Activated effector memory CD4-positive, alpha-beta T cell treated with anti-CD3 and anti-CD28 coated beads, Interleukin-2, amount 50 U/mL, for 16 hours (primary cell): ENCODE results near the gene ENPP1.
A peak's percentile ranks its signal among the peaks of the same experiment; 100 is the strongest.

Source experiments
- DNase-seq: peaks from one replicate; pipeline ENCODE4 v3.0.0-alpha.2; 2020

Gene ENPP1

DNA sequence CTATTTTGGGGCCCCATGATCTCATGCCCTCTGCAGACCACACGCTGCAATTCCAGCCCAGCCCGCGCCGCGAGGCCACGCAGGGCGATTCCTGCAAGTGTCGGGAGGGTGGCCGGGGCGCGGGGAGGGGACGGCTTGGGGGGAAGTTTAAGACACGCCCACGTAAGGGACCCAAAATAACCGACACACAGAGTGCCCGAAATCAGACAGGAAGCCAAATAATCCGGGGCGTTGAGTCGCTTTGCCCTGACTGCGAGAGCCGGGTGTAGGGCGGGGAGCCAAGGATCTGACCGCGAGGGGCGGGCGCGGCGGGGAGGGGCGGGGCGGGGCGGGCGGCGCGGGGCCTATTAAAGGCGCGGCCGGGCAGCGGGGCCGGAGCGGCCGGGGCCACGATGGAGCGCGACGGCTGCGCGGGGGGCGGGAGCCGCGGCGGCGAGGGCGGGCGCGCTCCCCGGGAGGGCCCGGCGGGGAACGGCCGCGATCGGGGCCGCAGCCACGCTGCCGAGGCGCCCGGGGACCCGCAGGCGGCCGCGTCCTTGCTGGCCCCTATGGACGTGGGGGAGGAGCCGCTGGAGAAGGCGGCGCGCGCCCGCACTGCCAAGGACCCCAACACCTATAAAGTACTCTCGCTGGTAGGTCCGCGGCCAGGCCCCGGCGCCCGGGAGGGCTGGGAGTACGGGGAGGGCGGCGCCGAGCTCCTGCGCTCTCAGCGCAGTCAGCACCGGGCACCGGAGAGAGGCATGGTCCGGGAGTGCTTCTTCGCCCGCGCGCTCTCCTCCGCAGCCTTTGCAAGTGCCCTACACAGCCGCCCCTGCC lies at the start of gene ENPP1:
Gene ENPP1, plus strand, starts transcription at position 377 of the 816 bp plus-strand sequence. Its CDS starts 16 bp downstream, at position 393.
- peak; percentile 78 for DNase-seq

DNA sequence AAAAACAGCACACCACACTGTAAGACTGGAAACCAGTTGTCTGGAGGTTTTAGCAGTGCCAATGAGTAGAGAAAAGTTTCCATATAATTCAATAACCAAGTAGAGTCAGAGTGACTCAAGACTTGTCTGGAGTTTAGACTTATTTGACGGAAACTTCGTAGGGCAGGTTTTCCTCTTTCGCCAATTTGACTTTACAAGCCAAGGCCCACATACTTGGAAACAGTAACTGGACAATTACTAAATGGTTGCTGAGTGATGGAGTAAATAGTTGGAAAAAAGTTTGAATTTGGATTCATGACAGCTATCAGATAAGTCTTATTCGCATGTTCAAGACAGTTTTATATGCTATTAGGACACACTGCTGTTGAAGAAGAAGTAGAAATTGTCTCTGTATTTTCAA lies 48.9 kb upstream of the ENPP1 start:
- DNase-seq = no peak

DNA sequence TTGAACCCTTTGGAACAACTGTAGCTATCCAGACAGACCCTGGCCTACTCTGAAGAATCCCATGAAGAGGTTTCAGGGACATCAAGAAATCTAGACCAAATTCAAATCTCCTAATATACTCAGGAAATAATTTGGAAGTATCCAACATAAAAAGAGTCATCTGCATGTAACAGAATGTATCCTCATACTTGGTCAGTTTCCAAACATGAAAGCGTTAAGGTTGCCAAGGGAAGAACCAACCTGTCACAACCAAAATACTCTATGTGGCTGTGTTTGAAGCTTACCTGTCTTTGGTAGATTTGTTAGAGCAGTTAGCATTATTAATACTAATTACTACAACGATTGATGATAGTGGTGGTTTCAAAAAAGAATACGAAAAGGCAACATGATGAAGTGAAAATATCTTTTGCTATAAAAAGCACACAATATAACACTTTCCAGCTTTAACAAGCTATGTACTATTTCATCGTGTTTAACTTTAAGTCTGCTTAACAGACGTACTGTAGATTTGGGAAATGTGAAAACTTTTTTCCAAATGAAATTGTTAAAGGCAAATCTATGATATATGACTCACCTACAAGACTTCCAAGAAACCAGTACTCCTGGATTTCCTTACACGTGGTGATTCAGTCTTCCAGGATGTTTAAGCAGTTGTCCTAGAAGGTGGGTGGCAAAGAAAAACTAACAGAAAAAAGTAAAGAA lies 46.6 kb upstream of the ENPP1 start:
- DNase-seq = no peak

DNA sequence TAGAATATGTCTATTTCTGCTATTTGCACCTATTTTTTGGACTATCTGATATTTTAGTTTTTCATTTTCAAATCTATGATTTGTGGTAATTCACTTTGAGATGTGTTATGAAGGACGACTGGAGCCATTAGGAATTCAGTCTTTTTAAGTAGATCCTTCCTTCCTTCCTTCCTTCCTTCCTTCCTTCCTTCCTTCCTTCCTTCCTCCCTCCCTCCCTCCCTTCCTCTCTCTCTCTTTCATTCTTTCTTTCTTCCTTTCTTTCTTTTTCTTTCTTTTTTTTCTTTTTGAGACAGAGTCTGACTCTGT lies 46.1 kb upstream of the ENPP1 start:
- DNase-seq = no peak

DNA sequence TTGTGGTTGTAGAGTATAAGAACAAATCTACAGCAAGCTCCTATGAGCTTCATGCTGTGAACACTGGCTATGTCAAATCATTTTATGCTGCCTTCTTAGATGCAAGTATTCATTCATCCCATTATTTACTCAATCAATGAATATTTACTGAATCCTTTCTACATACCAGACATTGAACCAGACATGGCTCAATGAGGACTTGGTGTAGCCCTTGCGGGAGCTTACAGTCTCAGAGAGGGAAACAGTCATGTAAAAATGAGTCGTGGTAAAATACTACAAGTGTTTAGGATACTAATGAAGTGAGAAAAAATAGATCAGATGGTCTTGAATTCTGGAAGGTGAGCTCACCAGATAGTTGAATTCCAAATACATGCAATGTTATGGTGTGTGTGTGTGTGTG lies 44.8 kb upstream of the ENPP1 start:
- DNase-seq = no peak

DNA sequence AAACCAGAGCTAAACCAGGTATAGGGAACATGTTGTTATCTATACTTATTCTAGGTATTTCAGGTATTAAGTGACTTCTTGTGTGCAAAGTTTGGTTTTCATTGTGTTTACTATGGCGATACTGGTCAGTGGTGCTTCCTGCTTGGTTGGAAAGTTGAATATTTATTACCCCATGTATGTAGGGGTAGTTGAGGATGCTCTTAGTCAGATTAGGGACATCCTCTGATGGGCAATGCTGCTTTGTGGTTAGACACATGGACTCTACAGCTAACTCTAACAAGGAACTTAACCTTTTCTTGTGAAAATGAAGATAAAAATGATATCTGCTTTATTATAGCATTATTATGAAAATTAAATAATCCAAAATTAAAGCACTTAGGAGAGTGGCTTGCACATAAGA lies 44.1 kb upstream of the ENPP1 start:
- DNase-seq = no peak

DNA sequence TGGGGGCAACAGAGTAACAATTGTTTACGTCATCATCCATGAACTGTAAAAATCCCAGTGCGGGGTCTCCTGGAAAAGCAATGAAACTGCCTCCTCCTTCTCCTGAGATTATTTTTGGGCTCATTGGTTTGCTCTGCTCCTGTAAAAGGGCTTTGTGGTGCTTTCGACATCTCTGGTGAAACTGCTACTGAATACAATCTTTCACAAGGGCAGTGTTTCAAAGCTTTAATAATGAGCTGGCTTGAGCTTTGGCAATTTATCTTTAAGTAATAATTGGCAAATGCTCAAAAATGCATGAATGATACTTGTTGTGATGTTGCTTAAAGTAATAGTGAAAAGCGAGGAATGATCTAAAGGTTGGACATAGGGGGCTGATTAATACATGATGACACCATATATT lies 43.5 kb upstream of the ENPP1 start:
- DNase-seq = no peak

DNA sequence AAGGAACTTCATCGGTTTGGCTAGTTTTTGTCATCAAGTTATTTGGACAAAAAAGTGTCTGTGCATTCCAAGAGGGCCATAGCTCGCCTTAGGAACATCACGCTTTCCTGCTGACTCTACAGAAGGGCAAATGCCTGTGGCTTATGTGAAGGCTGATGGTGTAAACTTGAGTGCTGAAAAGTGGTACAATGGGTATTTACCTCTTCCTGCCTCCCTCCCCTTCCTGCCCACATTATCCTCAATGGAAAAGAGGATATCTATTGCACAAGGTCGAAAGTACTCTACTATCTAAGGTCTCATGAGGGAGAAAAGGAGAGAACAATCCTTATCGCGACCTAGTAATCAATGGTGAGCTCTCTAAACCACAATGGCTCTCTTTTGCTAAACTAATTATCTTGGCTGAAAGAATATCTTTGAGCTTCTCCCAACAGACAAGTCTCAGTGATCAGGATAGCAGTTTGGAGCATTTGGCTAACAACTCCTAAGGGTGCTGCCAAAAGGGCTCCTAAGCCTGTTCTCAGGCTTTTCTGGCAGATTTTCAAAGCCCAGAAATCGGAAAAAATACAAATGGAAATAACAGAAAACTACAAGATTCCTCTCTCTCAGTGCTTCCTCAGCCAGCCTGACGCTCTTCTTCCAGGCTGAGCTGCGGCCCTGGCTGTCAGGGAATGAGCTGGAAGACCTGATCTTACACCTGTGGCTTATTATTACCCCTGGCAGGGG lies 42.6 kb upstream of the ENPP1 start:
- DNase-seq = no peak

DNA sequence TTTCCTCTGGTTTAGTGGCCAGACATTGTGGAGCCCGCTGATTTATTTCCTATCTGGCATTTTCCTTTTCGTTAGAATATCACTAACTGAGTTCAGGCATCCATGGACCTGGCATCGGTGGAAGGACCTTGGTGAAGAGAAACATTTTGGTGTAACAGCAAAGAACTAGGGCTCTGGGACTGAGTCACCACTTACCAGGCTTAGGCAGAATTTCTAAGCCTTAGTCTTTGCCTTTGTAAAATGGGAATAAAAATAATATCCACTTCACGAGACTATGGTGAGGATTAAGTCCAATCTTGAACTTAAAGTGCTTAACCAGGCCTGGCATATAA lies 42.0 kb upstream of the ENPP1 start:
- DNase-seq = no peak

DNA sequence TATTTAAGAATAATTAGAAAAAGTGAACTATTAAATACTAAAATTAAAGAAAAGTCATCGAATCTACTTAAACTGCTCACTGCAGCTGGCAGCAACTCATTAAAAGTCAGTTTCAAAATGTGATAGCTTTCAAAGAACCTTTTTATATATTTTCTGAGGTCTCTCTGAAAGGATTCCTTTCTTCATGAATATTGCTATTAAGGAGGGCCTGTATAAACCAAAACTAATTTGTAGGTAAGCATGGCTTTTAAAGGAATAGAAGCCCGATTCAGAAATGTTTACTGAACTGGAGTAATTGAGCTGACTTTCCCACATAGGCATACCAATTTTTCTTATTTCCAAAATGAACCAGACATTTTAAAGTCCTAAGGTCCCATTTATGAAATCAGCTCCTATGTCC lies 41.2 kb upstream of the ENPP1 start:
- no peak for DNase-seq

DNA sequence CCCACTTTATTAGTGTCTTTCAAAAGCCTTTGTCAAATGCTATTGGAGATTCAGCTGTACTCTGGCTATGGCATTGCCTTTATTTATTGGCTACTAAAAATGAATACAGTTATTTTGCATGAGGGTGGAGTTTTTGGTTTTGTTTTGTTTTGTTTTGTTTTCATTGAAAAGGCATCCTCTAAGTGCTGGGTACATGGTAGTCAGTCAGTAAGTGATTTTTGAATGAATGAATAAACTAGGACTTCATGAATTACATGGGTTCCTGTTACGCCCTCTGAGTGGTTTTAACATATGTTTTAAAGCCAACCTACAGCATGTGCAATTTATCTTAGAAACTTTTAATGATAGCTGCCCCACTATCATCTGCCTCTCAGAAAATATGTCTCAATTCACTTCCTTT lies 38.9 kb upstream of the ENPP1 start:
- DNase-seq = no peak

DNA sequence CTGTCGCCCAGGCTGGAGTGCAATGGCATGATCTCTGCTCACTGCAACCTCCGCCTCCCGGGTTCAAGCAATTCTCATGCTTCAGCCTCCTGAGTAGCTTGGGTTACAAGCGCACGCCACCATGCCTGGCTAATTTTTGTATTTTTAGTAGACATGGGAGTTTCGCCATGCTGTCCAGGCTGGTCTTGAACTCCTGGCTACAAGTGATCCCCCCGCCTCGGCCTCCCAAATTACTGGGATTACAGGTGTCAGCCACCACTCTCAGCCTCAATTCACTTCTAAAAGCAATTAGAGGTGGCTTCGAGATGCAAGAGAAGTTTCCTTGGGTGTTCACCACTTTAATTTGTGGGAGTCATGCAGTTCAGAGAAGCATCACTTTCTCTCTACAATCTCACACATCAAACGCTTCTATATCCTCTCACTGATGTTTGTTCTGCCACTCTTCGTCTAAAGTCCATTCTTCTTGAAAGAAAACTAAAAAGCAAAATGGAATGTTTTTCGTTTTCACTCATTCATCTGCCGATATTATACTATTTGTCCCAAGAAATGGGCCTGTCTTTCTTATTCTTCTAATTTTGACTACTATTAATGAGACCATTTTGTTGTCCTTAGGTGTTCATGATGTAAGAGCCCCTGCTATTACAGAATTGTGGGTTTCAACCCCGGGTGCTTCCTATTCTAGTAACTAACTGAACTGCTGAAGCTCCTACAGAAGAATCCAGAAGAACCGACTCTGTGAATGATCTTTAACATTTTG lies 38.3 kb upstream of the ENPP1 start:
- no peak for DNase-seq

DNA sequence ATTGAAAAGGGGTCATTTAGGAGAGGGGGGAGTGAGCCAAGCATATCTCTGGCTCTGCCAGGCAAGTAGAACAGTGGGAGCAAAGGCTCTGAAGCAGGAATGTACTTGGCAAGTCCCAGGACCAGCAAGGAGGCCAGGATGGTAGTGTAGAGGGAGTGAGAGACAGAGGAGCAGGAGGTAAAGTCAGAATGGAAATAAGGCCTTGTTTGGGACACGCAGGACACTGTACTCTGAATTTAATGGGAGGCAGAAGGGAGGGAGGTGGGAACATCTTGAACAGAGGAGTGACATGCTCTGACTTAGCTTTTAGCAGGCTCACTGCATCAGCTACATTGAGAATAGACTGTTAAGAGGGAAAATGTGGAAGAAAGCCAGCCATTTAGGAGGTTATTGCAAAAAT lies 37.0 kb upstream of the ENPP1 start:
- no peak for DNase-seq

DNA sequence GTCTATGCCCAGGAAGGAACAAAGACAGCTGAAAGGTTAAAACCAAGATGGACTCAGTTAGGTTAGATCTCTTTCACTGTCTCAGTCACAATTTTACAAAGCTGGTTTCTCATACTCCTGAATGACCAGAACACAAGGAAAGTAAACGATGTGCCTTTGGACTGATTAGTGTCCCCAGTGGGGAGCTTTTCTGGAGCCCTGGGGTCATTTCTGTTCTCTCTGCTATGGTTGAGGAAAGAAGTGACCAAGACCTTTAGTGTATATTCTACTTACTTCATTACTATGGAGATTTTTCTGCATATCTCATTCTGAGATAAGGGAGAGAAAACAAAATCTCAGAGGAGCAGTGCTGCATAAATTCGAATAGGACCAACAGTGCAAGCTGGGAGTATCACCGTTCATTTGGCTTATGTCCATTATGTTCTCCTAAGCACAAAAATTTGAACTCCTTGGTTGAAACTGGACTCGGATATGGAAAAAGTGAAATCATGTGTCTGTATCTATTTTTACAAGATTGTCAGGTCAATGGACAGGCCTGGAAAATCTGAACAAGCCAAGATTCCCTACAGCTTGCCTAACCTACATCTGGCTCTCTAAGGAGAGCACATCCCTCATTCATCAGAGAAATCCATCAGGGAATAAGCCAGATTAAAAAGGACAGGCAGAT lies 34.4 kb upstream of the ENPP1 start:
- DNase-seq = no peak

DNA sequence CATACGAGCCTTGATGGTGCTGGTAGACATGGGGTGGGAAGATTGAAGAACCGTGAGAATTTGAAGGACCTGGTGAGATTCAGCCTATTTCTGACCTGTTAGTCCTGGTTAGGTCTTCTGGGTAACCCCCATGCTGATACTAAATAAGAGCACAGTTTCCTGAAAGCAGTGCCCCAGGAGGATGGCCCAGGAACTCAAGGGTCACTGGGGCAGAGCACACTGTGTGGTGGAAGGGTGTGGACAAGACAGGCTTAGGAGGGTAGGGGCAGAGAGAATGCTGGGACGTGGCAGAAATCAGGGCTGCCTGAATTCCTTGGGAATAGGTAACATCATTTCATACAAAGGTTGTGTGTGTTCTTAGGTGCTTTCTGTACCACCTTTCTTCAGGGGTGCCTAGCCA lies 31.9 kb upstream of the ENPP1 start:
- DNase-seq = no peak

DNA sequence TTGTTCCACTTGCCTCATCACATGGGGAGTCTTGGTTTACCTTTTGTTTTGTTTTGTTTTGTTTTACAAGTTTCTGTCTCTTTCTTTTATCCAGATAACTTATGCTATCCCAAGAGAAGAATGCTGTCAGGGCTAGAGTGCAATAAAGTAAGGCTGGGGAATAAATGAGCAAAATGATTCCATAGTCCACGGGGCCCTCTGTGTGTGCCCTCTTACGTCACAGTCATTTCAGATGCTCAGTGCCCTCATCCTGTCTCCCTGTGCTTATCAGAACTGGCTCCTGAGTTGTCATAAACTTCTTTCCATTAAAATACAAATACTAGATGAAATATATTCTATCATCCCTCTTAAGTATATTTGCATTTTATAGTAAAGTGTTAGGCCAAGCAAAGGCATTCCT lies 30.8 kb upstream of the ENPP1 start:
- DNase-seq = no peak

DNA sequence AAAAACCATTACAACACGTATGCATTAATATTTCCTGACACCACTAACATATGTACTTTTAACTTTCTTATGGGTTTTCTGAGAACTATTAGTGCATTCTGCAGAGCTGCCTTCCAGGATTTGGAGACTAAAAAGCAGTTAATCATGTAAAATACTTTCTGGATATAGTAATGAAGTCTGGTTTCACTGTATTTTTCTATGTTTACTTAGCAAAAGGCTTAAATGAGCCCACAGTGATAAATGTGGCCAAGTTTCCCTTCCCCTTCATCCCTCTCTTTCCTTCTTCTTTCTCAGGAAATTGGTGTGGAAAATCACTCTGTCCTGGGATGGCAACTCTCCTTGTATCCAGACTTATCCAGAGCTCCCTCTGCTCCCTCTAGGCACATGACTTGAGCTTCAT lies 29.7 kb upstream of the ENPP1 start:
- no peak for DNase-seq

DNA sequence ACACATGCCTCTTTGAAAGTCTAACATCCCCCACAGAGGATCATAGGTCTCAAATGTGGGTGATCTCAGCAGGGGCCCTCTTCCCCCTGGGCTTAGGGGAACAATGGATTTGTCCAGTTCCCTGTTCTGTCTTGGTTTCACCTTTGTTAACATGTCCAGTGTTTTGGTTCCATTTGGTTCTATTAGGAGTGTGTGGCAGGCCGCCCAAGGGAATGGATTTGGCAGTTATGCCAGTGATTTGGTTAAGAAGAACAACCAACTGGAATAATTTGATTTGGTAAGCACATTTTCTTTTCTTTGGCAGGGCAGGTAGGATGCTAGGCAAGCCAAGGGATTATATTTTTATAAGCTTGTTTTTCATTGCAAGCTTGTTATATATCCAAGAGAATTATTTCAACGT lies 28.5 kb upstream of the ENPP1 start:
- no peak for DNase-seq

DNA sequence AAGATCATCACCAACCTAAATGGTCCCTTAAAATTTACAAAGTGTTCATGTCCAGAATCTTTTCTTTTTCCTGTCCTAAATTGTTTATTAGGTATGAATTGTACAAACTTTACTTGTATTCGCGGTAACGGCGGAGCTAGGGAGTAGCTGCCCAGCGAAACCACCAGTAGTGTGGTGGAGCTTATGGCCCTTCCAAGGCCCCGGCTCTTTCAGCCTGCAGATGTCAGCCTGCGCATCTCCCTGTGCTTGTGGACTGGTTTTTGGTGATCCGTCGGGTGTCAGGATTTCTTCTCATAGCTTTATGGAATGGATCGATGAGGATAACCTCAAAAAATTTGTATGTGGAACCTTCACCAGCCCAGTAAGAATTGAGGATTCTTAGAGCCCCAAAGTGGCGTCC lies 27.2 kb upstream of the ENPP1 start:
- DNase-seq = no peak

DNA sequence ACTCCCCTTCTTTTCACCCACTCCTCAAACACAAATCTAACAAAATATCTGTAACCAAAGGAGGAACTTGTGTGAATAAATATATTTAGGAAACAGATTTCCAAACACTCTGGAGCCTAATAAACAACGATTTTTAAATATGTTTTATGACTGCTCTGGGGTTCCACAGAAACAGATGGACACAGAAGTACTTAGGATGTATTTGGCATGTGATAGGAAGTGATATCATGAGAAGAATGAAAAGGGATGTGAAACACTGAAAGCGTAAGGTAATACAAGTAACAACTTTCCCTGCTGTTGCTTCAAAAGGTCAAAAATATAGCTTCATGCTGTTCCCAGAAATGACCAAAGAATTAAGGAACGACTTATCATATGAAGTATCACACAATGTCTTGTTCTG lies 26.1 kb upstream of the ENPP1 start:
- no peak for DNase-seq

DNA sequence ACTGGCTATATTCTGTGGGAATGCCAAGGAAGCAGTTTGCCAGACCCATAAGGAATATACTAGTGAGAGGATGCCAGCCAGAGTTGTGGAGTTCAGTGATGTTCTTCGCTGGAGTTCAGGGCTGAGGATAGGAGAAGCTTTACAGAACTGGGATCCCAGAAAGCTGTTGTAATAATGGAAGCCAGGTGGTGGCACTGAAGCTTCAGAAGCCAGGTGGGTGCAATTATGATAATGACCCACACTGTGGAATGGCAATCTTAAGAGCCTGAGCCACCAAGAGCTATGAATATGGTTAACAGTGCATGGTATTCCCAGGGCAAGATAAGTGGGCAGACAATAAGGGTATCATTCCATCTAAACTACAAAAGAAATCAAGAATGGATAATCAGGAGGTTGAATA lies 25.1 kb upstream of the ENPP1 start:
- DNase-seq = no peak

DNA sequence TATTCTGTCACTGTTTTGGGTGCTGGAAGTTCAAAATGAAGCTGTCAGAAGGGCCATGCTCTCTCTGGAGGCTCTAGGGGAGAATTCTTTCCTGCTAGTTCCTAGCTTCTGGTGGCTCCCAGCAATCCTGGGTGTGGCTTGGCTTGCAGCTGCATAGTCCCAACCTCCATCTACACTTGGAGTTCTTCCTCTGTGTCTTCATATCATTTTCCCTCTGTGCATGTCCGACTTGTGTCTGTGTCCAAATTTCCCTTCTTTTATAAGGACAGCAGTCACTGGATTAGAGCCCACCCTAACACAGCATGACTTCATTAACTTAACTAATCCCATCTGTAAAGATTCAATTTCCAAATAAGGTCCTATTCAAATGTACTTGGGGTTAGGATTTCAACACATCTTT lies 23.3 kb upstream of the ENPP1 start:
- no peak for DNase-seq

DNA sequence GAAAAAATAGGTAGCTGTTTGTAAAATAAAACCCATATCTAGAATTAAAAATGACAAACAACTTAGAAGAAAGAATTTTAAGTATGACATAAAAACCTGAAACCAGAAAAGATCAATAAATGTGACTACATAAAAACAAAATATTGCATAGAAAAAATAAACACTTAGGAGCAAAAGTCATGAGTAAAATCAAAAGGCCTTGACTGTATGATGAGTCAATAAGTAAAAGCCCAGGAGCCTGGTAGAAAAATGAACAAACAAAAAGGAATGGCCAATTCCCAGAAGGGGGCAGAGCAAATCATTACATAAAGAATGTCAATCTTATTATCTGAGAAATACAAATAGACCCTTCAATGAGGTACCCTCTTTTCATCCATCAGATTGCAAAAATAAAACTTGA lies 20.7 kb upstream of the ENPP1 start:
- no peak for DNase-seq
